Aorta (tissue), 5 donors: ENCODE data around the gene HECA. TPM values are rescaled to one million over a fixed set of nuclear protein-coding genes. Genes with fewer than 3 reads are reported as not detected.

Experiments
- ATAC-seq: fragments of 200-7000 bp; cut with Tn5 transposase; one replicate; pipeline ENCODE4 v1.9.1; 2022; ENCODE audit warnings: moderate library complexity; ENCODE audit not compliant: low FRiP score
- DNase-seq, 2 donors: peaks; one replicate each; pipeline ENCODE4 v3.0.0-alpha.2; 2020
- H3K27ac ChIP-seq, 2 donors: one replicate each; pipeline ENCODE4 v1.5.1; 2013; ENCODE audit warnings: low read length in 2 of 2, mild to moderate bottlenecking in 2 of 2, moderate library complexity in 2 of 2, control low read depth in 1 of 2, inconsistent platforms in 1 of 2, low read depth in 1 of 2
- H3K27me3 ChIP-seq, 2 donors: one replicate each; pipeline ENCODE4 v1.6.1; 2013; ENCODE audit warnings: control low read depth in 1 of 2, low read length in 1 of 2, mild to moderate bottlenecking in 1 of 2, moderate library complexity in 1 of 2; ENCODE audit not compliant: insufficient read depth in 2 of 2, control insufficient read depth in 1 of 2
- H3K36me3 ChIP-seq, 2 donors: one replicate each; pipeline ENCODE4 v1.6.1; 2013; ENCODE audit warnings: control low read depth in 1 of 2, low read length in 1 of 2, mild to moderate bottlenecking in 1 of 2; ENCODE audit not compliant: insufficient read depth in 2 of 2, control insufficient read depth in 1 of 2
- H3K4me1 ChIP-seq, 2 donors: one replicate each; pipeline ENCODE4 v1.6.1; 2013; ENCODE audit warnings: low read length in 2 of 2, control low read depth in 1 of 2, mild to moderate bottlenecking in 1 of 2, moderate library complexity in 1 of 2; ENCODE audit not compliant: insufficient read depth in 2 of 2, control insufficient read depth in 1 of 2
- H3K4me3 ChIP-seq, 2 donors: one replicate each; pipeline ENCODE4 v1.5.1; 2013; ENCODE audit warnings: low read length in 2 of 2, control low read depth in 1 of 2, mild to moderate bottlenecking in 1 of 2
- H3K9me3 ChIP-seq: one replicate; pipeline ENCODE4 v1.6.1; 2013; ENCODE audit warnings: mild to moderate bottlenecking, low read length; ENCODE audit not compliant: control insufficient read depth
- WGBS, 2 donors: extraction: QIAGEN DNeasy Blood & Tissue Kit; methylation state at CpG; one replicate each; pipeline ENCODE4 v1.1.7; 2013; 5-methylcytosine and 5-hydroxymethylcytosine counted together
- intact Hi-C, 2 donors: fragments of 100-400 bp; cut with DNase I; formaldehyde crosslinking; loops; one replicate each; pipeline versions ENCODE4 v1.14.2 to v1.15.0; 2022
- polyA plus RNA-seq, 2 donors: library from polyadenylated mRNA; stranded (reverse); fragments of 200-250 nt; gene quantifications; one replicate each; pipeline ENCODE4 v1.2.3, GENCODE V29; 2013
- total RNA-seq, 2 donors: library from RNA; stranded (reverse); fragmentation: NEBNext Ultra II Directional; extraction: Animal tissue kit (Norgen Biotek cat#: 25700); gene quantifications; one replicate each; pipeline ENCODE4 v1.2.1, GENCODE V29; 2021
- donor health status: healthy with polysubstance abuse.
- donor health status: Bipolar disorder and iron deficiency.
- donor health status: DM: no; HTN: no; CAD: no.
- donor health status: DM: no; HTN: no; CAD: no.
- donor health status: DM: yes; HTN: yes; CAD: no.

The HECA gene
- total and polyA plus RNA-seq, 4 donors, result 12.4 to 53.2 (median 38.0) TPM

DNA sequence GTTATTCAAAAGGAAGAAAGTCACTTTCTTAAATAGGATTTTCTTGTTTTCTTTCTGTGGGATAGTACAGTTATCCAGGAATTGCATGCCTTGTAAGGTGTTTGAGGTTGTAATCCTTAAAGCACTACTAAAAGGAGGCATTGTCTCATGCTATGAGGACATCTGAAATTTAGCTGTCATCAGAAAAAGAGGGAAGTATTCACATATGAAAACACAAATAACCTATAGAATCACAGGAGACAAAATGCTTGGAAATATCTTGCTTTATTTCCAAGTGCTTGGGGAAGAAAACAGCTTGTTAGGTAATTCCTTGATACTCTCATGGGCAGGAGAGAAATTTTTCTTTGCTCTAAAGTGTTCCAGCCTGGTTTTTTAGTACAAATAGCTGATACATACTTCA is 40.1 kb downstream of the HECA start:
- intact Hi-C loops, result no loop called here

DNA sequence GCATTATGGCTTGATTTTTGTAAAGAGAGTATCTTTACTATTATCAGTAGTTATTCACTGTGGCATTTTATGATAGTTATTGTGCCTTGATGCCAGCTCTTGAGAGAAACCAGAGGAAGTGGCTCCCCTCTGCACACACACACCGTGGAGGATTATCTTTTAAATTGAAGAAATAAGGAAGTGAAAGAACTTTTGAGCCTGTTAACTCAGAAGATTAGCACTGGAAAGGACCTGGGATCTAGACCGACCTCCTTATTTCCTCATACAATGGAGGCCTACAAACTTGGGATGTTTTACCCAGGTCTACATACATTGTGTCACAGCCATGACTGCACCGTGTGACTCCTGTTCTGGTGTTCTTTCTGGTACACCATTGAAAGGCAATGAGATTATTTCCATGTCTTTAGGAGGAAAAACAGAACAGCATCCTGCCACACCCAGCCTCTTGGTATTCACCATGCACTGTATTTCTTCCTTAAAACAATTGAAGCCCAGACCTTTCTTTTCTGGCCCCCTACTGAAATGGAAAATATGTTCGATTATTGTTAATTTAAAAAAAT is 40.6 kb downstream of the HECA start:
- Histone ChIP-seq H3K9me3 (no peaks in the 10 kb centered on the region), H3K27me3 (no peaks in the 10 kb centered on the region), H3K27ac (no peak overlapping the region), H3K36me3 (peaks cover 4 to 8% of the 10 kb centered on the region in 2 donors), H3K4me3 (no peak overlapping the region), H3K4me1 (no peaks in the 10 kb centered on the region)
- WGBS, 2 donors, result 79 to 87% methylated on average over 4 of the region's 4 CpGs
- DNase-seq (no peak), ATAC-seq (no peak)
- intact Hi-C loops, result no loop called here

More for the DNA sequence above, 40.1 kb downstream of the HECA start:
- Histone ChIP-seq H3K4me3 (no peak overlapping the region), H3K27ac (no peak overlapping the region), H3K9me3 (no peaks in the 10 kb centered on the region), H3K27me3 (no peaks in the 10 kb centered on the region), H3K4me1 (no peaks in the 10 kb centered on the region), H3K36me3 (peaks cover 4 to 8% of the 10 kb centered on the region in 2 donors)
- ATAC-seq (no peak), DNase-seq (no peak)

DNA sequence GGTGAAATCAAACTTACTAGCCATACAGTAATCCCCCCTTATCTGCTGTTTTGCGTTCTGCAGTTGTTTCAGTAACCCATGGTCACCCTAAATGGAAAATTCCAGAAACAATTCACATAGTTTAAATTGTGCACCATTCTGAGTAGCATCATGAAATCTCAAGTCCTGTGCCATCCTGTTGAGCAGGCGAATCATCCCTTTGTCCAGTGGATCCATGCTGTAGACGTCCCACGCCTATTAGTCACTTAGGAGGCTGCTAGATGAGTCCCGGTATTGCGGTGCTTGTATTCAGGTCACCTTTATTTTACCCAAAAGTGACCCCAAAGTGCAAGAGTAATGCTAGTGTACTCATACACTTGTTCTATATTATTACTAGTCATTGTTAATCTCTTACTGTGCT is 46.4 kb downstream of the HECA start:
- Histone ChIP-seq H3K9me3 (no peaks in the 10 kb centered on the region), H3K27me3 (no peaks in the 10 kb centered on the region), H3K4me3 (no peak overlapping the region), H3K4me1 (no peaks in the 10 kb centered on the region), H3K36me3 (peaks cover 0 to 2% of the 10 kb centered on the region in 2 donors), H3K27ac (no peak overlapping the region)
- intact Hi-C loops, result no loop called here
- DNase-seq (no peak), ATAC-seq (no peak)
- 91 to 96% methylated on average over 6 of the region's 6 CpGs for WGBS, 2 donors

DNA sequence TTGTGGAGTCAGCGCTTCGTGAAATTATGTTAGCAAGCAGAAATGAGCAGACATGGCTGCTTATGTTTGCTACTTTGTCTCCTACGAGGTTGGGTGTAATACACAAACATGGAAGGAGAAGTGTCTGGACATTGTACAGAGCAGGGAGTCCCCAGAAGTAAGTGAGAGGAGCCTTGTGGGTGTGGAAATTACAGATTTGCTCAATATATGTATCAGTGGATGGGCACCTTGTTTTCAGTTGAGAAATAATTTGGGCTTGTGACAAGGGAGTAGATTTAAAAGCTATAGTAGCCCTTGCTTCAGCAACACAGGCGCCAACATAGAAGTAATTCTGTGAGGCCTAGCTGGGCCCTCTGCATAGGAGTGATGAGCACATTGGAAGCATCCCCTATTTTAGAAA is 49.2 kb downstream of the HECA start:
- intact Hi-C loops, result no loop called here
- WGBS, 2 donors, result 88% methylated on average over 4 of the region's 4 CpGs
- DNase-seq, result no peak

DNA sequence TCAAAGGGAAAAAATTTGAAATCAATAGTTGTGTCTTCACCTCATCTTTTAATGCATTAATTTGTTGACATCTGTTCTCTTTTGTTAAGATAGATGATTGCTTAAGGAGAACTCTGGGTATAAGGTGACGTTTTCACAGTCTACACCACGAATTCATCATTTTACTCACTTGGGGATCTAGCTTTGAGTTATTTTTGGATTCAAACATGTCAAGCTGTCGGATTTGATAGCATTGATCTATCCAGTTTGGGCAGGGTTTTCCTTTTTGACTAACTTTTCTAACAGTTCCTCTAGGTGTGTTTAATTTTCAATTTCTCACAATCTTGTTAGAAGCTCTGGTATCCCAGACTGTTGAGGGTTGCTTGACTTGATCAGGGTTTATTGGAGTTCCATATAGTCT is 49.6 kb downstream of the HECA start:
- H3K4me1 ChIP-seq, result no peaks in the 10 kb centered on the region
- 74 to 79% methylated on average over 3 of the region's 3 CpGs for WGBS, 2 donors
- no peak for DNase-seq
- H3K9me3 ChIP-seq, result no peaks in the 10 kb centered on the region
- no peak overlapping the region for H3K27ac ChIP-seq
- H3K4me3 ChIP-seq, result no peak overlapping the region
- no peaks in the 10 kb centered on the region for H3K27me3 ChIP-seq
- no peak for ATAC-seq
- intact Hi-C loops, result no loop called here
- H3K36me3 ChIP-seq, result no peaks in the 10 kb centered on the region

More for the DNA sequence above, 49.2 kb downstream of the HECA start:
- Histone ChIP-seq H3K4me3 (no peak overlapping the region), H3K27ac (no peak overlapping the region), H3K27me3 (no peaks in the 10 kb centered on the region), H3K4me1 (no peaks in the 10 kb centered on the region), H3K9me3 (no peaks in the 10 kb centered on the region), H3K36me3 (no peaks in the 10 kb centered on the region)
- ATAC-seq, result no peak

DNA sequence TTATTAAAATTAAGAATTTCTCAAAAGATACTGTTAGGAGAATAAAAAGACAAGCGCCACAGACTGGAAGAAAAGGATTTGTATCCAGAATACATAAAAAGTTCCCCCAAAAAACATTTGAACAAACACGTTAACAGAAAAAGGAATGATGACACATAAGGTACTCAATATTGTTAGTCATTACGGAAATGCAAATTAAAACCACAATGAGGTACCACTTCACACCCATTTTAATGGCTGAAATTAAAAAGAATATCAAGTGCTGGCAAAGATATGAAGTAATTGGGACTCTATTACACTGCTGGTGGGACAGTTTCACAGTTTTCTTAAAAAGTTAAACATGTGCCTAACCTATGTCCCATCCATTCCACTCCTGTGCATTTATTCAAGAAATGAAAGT is 51.4 kb downstream of the HECA start:
- no peak for DNase-seq
- H3K27me3 ChIP-seq, result no peaks in the 10 kb centered on the region
- H3K9me3 ChIP-seq, result no peaks in the 10 kb centered on the region
- 74 to 91% methylated on average over 3 of the region's 3 CpGs for WGBS, 2 donors
- no peaks in the 10 kb centered on the region for H3K4me1 ChIP-seq
- intact Hi-C loops, result no loop called here
- no peaks in the 10 kb centered on the region for H3K36me3 ChIP-seq
- H3K4me3 ChIP-seq, result no peak overlapping the region
- ATAC-seq, result no peak
- H3K27ac ChIP-seq, result no peak overlapping the region

DNA sequence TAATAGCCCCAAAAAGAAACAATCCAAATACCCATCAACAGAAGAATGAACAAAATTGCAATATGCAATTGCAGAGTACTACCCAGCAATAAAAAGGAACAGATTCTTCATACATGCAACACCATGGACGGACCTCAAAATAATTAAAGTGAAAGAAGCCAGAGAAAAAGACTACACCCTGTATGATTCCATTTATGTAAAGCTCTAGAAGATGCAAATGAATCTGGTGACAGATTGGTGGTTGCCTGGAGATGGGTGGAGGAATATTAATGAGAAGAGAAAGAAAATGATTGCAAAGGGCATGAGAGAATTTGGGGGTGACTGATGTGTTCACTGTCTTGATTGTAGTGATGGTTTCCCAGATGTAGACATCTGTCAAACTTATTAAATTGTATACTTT is 51.8 kb downstream of the HECA start:
- Histone ChIP-seq H3K9me3 (no peaks in the 10 kb centered on the region), H3K4me1 (no peaks in the 10 kb centered on the region), H3K27me3 (no peaks in the 10 kb centered on the region), H3K4me3 (no peak overlapping the region), H3K36me3 (no peaks in the 10 kb centered on the region), H3K27ac (no peak overlapping the region)
- DNase-seq, result no peak
- intact Hi-C loops, result no loop called here
- ATAC-seq, result no peak
- 94 to 95% methylated on average over 1 of the region's 1 CpG for WGBS, 2 donors

DNA sequence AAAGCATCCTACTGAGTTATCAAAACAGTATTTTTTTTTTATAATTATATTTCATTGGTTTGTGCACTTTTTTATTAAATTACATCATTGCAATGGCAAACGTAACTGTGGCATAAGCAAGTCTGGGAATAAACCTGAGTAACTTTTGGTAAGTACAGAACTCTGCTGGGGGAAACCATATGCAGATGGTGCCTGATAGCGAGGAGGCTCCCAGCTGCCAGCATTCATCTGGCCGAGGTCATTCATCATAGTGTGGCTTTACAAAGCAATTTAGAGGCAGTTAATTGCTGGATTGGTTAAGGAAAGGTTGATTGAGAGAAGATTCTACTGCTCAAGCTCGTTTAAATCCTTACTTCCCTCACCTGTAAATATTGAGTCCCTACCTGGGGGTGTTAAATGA is 52.6 kb downstream of the HECA start:
- Histone ChIP-seq H3K27ac (no peak overlapping the region), H3K9me3 (no peaks in the 10 kb centered on the region), H3K27me3 (no peaks in the 10 kb centered on the region), H3K4me1 (no peaks in the 10 kb centered on the region), H3K4me3 (no peak overlapping the region), H3K36me3 (no peaks in the 10 kb centered on the region)
- DNase-seq (no peak), ATAC-seq (no peak)
- intact Hi-C loops, result no loop called here
- WGBS, 2 donors, result 44 to 53% methylated on average over 4 of the region's 4 CpGs

DNA sequence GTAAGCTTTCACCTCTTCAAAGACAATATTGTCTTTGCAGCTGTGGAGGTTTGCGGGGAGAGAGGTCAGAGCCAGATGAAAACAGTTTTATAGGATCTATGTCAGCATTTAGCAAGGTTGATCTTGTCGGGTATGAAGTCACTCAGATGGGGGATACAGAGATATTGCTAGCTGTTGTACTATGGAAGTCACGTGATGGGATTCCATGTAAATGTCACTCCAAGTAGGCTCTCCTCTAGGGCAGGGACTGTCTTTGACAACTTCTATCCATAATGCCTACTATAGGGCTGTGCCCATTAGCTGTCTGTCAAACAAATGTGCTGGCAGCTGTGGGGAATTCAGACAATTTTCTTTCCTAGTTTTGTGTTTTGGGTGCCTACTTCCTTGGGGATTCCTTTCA is 54.8 kb downstream of the HECA start:
- no peaks in the 10 kb centered on the region for H3K36me3 ChIP-seq
- no peak overlapping the region for H3K4me3 ChIP-seq
- WGBS, 2 donors, result 80 to 81% methylated on average over 3 of the region's 3 CpGs
- no peak overlapping the region for H3K27ac ChIP-seq
- no peaks in the 10 kb centered on the region for H3K9me3 ChIP-seq
- no peaks in the 10 kb centered on the region for H3K27me3 ChIP-seq
- intact Hi-C loops, result no loop called here
- ATAC-seq (no peak), DNase-seq (no peak)
- no peaks in the 10 kb centered on the region for H3K4me1 ChIP-seq
